Measurements from ENCODE around the gene ATP7A.

Gene ATP7A

DNA sequence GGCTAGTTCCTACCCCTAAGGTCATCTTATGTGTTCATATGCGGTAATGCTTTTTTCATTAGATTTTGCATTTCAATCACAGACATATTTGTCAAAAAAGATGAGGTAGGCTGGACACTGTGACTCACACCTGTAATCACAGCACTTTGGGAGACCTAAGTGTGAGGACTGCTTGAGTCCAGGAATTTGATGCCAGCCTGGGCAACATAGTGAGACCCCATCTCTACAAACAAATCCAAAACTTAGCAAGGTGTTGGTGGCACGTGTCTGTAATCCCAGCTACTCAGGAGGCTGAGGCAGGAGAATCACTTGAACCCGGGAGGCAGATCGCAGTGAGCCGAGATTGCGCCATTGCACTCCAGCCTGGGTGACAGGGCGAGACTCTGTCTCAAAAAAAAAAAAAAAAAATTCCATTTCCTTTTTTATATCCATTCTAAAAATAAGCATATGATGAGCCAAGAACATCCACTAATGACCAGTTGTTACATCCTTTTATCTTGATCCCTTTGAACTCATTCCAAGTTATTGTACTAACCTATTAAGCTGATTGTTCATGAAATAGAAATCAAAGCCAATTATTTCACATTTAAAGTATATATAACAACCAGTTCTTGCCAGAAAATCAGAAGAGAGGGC is 35.5 kb downstream of the ATP7A start:
- no peak for FAIRE-seq

DNA sequence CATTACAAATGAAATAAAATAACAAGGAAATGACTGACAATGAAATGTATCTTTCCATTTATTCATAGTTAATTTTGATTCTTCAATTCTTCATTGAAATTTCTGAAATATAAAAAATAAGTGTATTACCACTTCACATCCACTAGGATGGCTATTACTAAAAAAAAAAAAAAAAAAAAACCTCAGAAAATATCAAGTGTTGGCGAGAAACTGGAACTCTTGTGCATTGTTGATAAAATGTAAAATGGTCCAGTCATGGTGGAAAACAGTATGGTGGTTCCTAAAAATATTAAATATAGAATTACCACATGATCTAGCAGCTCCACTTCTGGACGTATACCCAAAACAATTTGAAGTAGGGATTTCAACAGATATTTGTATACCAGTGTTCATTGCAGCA is 36.1 kb downstream of the ATP7A start:
- no peak for FAIRE-seq

DNA sequence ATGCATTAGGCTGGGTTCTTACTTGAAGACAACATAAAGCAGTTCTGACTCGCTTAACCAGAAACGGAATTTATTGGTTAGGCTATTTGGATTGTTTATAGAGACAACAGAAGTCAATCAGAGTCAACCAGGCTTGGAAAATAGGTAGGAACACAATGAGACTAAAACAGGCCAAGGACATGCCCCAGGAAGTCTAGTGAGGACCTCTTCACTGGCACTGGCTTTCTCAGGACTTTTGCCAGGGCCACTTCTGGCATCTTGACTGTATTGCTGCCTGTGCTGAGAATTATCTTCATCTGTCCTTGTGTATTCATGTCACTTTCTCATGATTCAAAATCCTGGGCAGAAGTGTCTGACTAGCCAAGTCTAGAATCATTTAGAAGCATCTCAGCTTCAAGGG is 39.3 kb downstream of the ATP7A start:
- no peak for FAIRE-seq

DNA sequence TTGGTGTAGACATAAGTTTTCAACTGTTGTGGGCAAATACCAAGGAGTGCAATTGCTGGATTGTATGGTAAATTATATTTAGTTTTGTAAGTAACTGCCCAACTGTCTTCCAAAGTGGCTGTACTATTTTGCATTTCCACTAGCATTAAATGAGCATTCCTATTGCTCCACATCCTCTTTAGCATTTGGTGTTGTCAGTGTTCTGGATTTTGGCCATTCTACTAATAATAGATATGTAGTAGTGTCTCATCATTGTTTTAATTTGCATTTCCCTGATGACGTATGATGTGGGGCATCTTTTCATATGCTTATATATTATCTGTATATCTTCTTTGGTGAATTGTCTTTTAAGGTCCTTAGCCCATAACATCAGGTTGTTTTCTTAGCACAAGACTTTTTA is 41.7 kb downstream of the ATP7A start:
- FAIRE-seq: no peak

- FAIRE-seq: no peak
These were observed 42.8 kb downstream of the ATP7A start for GRCh38 chrX:77953302-77953701.

DNA sequence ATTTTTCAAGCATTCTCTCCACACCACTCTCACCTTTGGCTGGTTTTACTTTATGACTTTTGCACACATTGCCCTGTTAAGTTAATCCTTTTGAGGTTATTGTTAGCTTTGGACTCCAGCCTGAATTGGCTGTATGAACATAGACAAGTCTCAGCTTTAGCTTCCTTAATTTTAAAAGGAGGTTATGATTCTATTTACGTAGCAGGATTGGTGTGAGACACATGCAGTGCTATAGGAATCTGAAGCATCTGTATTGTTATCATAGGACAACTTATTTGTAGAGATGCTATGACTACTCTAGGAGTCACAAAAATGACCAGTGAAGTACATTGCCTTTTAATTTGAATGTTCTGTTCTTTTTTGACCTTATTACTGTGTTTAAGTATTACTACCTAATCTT is 43.2 kb downstream of the ATP7A start:
- no peak for FAIRE-seq

GRCh38 chrX:77960567-77960966 is 50.1 kb downstream of the ATP7A start:
- FAIRE-seq: no peak

GRCh38 chrX:77961063-77961462 is 50.6 kb downstream of the ATP7A start:
- no peak for FAIRE-seq

DNA sequence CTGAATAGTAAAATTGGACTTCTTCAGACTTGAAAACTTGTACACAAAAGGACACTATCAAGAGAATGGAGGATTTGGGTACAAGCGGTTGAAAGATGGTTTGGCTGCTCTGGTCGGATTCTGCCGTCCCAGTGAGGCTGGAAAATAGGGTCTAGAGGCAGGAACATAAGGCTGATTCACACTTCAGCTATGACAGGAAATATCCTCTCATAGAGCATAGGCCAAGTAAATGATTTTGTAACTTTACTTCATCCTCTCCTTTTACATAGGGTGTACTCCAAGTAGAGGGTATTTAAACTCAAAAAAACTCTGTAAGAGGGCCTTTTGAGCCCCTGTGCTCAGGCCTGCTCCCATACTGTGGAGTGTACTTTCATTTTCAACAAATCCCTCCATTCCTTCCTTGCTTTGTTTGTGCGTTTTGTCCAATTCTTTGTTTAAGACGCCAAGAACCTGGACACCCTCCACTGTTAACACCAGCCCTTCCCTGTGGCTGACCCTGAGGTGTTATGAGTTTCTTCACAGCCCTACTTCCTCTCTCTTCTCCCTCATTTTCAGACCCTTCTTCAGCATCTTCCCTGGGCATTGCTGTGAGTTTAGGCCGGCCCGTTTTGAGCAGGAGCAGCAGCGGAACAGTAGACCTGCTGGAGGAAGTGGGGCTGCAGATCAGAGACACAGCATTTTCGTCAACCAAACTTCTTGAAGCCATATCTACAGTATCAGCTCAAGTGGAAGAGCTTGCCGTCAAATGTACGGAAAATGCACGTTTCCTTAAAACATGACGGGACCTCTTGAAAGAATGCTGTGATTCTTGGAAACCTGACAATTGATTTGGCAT is 51.8 kb downstream of the ATP7A start:
- FAIRE-seq: no peak

GRCh38 chrX:77966361-77966760 is 55.9 kb downstream of the ATP7A start:
- no peak for FAIRE-seq

DNA sequence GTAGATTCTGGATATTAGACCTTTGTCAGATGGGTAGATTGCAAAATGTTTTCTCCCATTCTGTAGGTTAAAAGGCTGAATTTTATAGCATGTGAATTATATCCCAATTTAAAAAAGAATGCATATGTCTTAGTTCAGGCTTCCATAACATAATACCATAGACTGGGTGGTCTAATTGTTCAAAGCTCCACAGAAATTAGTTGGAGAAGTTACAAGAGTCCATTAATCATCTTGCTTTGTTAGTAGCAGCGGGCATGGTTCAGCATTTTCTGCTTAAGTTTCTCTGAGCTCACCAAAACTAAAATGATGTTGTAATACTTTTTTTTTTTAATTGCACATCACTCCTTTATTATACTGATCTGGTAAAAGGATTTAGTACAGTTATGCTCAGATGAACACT is 57.1 kb downstream of the ATP7A start:
- no peak for FAIRE-seq

GRCh38 chrX:77969538-77969937 is 59.0 kb downstream of the ATP7A start, which contains the start of gene PGAM4:
Gene PGAM4, minus strand, starts transcription at chrX:77969638. Its CDS starts 0 bp downstream, at chrX:77969638.
- no peak for FAIRE-seq

GRCh38 chrX:77975755-77976154 is 65.3 kb downstream of the ATP7A start:
- no peak for FAIRE-seq

DNA sequence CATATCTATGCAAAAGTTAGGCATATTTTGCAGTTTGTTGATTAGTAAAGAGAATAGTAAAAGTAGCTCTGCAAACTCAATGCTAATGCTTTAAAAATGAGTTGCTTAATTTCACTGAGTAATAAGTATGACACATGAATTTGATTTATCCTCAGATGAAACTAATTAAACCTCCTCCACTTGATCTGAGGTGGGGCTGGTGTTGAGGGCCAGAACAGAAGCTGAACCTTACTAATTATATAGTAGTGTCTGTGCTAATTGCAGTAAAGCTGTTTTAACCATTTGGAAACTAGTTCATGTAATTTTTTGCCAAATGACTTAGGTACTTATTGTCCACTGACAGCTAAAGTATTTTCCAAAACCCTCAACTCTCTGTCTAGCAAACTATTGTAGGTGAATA is 66.6 kb downstream of the ATP7A start:
- FAIRE-seq: no peak

GRCh38 chrX:77977518-77977917 is 67.0 kb downstream of the ATP7A start:
- FAIRE-seq: no peak

DNA sequence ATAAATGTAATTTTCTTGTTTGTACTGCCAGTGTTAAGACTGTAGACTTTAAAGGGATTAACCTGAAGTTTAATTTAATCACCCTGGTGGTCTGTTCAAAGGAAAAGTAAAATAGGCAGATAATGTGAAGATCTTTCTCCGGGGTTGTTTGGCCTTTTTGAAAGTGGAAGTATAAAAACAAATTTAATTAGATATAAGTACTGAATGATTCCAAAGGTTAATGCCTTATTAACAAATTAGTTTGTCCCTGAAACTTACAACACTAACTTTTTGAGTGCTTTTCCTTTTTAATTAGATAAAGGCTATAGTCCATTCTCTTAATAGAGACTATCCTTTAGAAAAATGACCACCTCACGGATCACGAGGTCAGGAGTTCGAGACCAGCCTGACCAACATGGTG is 69.4 kb downstream of the ATP7A start:
- FAIRE-seq: no peak

DNA sequence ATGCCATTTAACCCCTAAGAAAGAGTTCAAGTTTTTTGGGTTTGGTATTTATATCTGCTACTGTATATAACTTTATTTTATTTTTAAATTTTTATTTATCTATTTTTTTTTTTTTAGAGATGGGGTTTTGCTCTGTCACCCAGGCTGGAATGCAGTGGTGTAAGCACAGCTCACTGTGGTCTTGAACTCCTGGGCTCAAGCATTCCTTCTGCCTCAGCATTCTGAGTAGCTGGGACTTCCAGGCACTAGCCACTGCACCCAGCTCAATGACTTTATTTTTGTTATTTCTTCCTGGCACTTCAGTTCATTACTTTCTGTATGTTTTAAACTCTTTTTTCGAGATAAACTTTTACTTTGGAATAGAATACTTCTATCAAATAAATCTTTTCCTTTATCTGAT is 101.4 kb downstream of the ATP7A start:
- no peak for FAIRE-seq

- no peak for FAIRE-seq
These were observed 109.3 kb downstream of the ATP7A start for GRCh38 chrX:78019586-78020483.

DNA sequence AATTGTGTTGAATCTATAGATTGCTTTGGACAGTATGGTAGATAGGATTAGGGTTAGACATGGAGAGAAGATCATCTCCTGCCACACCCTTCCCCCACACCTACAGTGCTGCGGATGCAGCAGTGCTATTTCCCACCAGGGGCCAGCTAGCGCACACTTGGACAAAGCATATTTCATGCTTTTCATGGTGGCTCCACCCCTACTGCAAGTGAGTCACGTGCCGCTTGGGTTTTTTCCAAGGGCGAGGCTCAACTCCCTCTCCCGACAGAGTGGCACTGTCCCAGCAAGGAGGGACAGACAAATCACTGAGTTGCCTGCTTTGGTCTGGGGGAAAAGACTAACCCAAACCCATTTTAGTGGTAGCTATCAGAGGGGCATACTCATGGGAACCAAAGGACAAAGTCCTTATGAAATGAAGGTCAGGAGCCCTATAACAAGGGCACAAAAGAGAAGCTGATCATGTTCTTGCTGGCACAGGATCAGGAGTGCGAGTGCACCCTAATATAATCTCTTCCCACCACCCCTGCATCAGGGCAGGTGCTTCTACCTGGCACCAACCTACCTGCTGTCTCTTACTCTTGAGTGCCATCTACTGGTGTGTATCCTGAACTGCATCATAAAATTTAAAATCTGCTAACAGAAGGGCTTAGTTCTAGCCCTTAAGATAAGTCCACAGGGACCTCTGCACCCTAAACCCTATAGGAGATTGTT is 114.0 kb downstream of the ATP7A start:
- no peak for FAIRE-seq

- FAIRE-seq: no peak
These were observed 117.3 kb downstream of the ATP7A start for GRCh38 chrX:78027798-78028197.

DNA sequence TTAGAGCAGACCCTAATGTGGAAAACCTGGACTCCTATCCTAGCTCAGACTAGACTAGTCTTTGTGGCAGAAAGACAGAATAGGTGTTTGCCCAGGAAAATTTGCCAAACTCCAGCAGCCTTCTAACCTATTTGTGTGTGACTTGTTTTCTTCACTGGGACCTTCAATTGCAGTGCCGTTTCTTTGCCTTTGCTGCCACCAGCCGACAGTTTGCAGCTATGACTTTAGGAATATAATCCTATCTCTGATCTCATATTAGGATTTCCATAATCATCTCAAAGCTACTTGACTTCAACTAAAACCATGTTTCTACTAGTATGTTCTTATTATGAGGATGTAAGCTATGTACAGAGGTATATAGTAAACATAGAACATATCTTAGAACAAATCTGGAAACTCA is 119.2 kb downstream of the ATP7A start:
- FAIRE-seq: peak; percentile 96

GRCh38 chrX:78035061-78035460 is 124.6 kb downstream of the ATP7A start:
- FAIRE-seq: no peak

DNA sequence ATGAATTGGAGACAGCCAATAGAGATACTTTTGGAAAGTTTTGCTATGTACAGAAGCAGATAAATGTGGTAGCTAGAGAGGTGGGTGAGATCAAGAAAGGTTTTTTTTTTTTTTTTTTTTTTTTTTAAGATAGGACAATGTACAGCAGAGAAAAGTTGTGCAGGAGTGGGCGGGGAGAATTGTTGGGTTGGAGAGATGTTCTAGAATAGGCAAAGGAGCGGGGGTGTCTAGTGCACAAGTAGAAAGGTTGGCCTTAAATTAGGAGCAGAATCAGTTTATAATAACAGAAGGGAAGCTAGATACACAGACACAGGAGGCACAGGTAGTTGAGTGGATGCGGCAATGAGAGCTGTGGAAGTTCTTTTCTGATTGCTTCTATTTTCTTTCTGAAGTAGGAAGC is 127.4 kb downstream of the ATP7A start:
- no peak for FAIRE-seq
